ENCODE data around the gene ABCG1.

ABCG1 gene

GRCh38 chr21:42308914-42309752 lies 90.2 kb downstream of the ABCG1 start:
- no peak for DNase-seq

- peak; percentile 59 to 64 for DNase-seq
Measured at GRCh38 chr21:42309753-42310213, 90.8 kb downstream of the ABCG1 start.

- no peak for DNase-seq
Measured at GRCh38 chr21:42310411-42311001, 91.6 kb downstream of the ABCG1 start.

- DNase-seq, result no peak
Measured at GRCh38 chr21:42311160-42311559, 92.2 kb downstream of the ABCG1 start.

- DNase-seq, result no peak
Measured at GRCh38 chr21:42311816-42312625, 93.1 kb downstream of the ABCG1 start.

- no peak for DNase-seq
Measured at GRCh38 chr21:42312626-42313104, 93.7 kb downstream of the ABCG1 start.

GRCh38 chr21:42313501-42313969 lies 94.6 kb downstream of the ABCG1 start:
- DNase-seq, result no peak

GRCh38 chr21:42314616-42315295 lies 95.8 kb downstream of the ABCG1 start:
- DNase-seq, result no peak

GRCh38 chr21:42315296-42315891 lies 96.5 kb downstream of the ABCG1 start, which contains the start of gene TFF3:
Gene TFF3 (minus strand): TSS chr21:42315409. CDS start chr21:42315374, 35 bp downstream.
- no peak for DNase-seq

- no peak for DNase-seq
Measured at GRCh38 chr21:42316891-42317290, 98.0 kb downstream of the ABCG1 start.

GRCh38 chr21:42317341-42317741 lies 98.4 kb downstream of the ABCG1 start:
- DNase-seq, result no peak

- no peak for DNase-seq
Measured at GRCh38 chr21:42317826-42318746, 99.1 kb downstream of the ABCG1 start.

- peak in 1 of 2 donors; percentile 24 for DNase-seq
Measured at GRCh38 chr21:42319376-42319775, 100.4 kb downstream of the ABCG1 start.

GRCh38 chr21:42319851-42320572 lies 101.1 kb downstream of the ABCG1 start:
- no peak for DNase-seq

GRCh38 chr21:42320791-42321190 lies 101.9 kb downstream of the ABCG1 start:
- DNase-seq, result no peak

GRCh38 chr21:42321231-42321630 lies 102.3 kb downstream of the ABCG1 start:
- no peak for DNase-seq

GRCh38 chr21:42321845-42322244 lies 102.9 kb downstream of the ABCG1 start:
- DNase-seq, result no peak

GRCh38 chr21:42324896-42325295 lies 106.0 kb downstream of the ABCG1 start:
- no peak for DNase-seq

- no peak for DNase-seq
Measured at GRCh38 chr21:42330380-42331371, 111.7 kb downstream of the ABCG1 start.
